Fibroblast of skin of scalp (primary cell): Measurements from ENCODE around the gene TMPRSS12.
"Not testable (repeated sequence)": the region's sequence is repeated elsewhere in the genome, so short reads cannot be mapped to it uniquely, and the experiment has no call there.

Source experiments
- DNase-seq: peaks from one replicate; pipeline ENCODE4 v3.0.0-alpha.2; 2013

TMPRSS12 gene

GRCh38 chr12:50926932-50927331, 84.2 kb downstream of the TMPRSS12 start:
- not testable (repeated sequence) for DNase-seq

- DNase-seq, result no peak
Observed at GRCh38 chr12:50927356-50927755, 84.6 kb downstream of the TMPRSS12 start.

- DNase-seq, result no peak
Observed at GRCh38 chr12:50927766-50928224, 85.1 kb downstream of the TMPRSS12 start.

- DNase-seq, result no peak
Observed at GRCh38 chr12:50928392-50928791, 85.7 kb downstream of the TMPRSS12 start.

GRCh38 chr12:50929831-50930230, 87.1 kb downstream of the TMPRSS12 start:
- DNase-seq, result no peak

- DNase-seq, result not testable (repeated sequence)
Observed at GRCh38 chr12:50930477-50930876, 87.8 kb downstream of the TMPRSS12 start.

- DNase-seq, result no peak
Observed at GRCh38 chr12:50932787-50933280, 90.1 kb downstream of the TMPRSS12 start.

- DNase-seq, result no peak
Observed at GRCh38 chr12:50933459-50934124, 90.9 kb downstream of the TMPRSS12 start.

GRCh38 chr12:50934371-50934851, 91.7 kb downstream of the TMPRSS12 start:
- DNase-seq, result no peak

DNA sequence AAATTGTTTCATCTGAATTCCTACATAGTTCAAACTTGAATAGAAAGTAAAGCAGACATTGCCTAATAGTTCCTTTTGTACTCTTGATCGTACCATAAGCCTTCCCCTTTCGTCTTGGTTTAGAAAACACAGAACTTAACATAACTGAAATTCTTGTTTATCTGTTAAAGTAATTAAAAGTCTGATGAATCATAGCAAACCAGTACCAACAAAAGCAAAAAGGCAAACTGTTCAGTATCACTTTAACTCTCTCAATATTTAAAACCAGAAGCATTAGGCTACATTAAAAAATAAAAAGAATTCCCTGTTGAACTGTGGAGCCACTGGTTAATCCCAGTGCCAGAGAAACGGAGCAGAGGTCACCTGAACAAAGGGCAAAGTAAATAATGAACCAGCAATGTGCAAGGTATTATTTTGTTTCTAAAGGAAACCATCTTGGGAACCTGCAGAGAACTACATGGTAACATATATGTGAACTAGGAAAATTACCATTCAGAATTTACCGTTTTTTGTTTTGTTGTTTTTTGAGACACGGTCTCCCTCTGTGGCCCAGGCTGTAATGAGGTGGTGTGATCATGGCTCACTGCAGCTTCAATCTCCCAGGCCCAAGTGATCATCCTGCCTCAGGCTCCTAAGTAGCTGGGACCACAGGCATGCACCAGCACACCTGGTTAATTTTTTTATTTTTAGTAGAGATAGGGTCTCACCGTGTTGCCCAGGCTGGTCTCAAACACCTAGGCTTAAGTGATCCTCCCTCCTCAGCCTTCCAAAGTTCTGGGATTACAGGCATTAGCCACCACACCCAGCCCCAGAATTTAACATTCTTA, 92.5 kb downstream of the TMPRSS12 start:
- no peak for DNase-seq

DNA sequence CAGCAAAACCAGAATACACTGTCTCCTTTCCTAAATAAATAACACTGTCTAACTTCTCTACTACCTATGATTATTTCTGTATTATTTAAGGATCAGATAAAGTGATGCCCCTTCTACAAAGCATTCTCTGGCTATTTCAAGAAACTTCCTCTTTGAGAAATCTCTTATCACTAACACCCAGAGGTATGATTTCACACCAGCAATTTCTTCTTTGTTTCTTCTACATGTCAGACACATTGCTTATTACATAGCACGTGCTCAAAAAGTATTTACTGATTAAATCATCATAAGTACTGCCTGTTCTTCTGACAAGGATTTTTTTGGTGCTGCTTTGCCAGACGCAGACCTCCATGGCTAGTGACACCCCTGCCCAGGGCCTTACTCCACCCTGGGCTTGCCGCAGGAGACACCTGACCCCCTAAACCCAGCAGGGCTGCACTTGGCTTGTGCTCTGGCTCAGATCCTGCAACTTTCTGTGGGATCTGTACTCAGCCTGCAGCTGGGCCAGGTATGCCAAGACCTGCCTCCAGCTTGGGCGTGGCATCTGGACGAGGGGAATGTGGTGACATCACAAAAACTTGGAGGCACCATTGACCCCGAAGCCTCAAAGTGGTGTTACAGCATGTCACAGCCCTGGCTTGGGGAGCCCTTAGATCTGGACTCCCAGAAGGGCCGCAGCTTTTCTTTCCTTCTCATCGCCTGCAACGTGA, 94.2 kb downstream of the TMPRSS12 start:
- DNase-seq, result no peak
